ENCODE data around the gene PDIA6.

GRCh38 chr2:10814142-10814541, 1.6 kb upstream of the PDIA6 start:
- TF ChIP-seq POU6F1 (CRISPR knock-in tag; IDR thresholded peaks at IDR 0.05; ENCODE audit: borderline replicate concordance, low read depth) (no peak), ESRRG (CRISPR knock-in tag; IDR thresholded peaks at IDR 0.05) (no peak), TSHZ2 (CRISPR knock-in tag; IDR thresholded peaks at IDR 0.05) (no peak), ZFP3 (CRISPR knock-in tag; IDR thresholded peaks at IDR 0.05) (no peak), BACH2 (CRISPR knock-in tag; IDR thresholded peaks at IDR 0.05; ENCODE audit: borderline replicate concordance) (no peak), RARB (CRISPR knock-in tag; IDR thresholded peaks at IDR 0.05) (no peak), ARNTL (CRISPR knock-in tag; IDR thresholded peaks at IDR 0.05; ENCODE audit: borderline replicate concordance, low read depth) (no peak), PATZ1 (CRISPR knock-in tag; IDR thresholded peaks at IDR 0.05; ENCODE audit: borderline replicate concordance) (no peak), ZFP30 (CRISPR knock-in tag; IDR thresholded peaks at IDR 0.05) (no peak), PPARA (CRISPR knock-in tag; IDR thresholded peaks at IDR 0.05; ENCODE audit: borderline replicate concordance) (no peak), ZNF70 (CRISPR knock-in tag; IDR thresholded peaks at IDR 0.05) (no peak), TOX (CRISPR knock-in tag; IDR thresholded peaks at IDR 0.05; ENCODE audit: borderline replicate concordance) (no peak), ISL1 (CRISPR knock-in tag; IDR thresholded peaks at IDR 0.05) (no peak), OSR1 (CRISPR knock-in tag; IDR thresholded peaks at IDR 0.05) (no peak)

All from SK-N-SH treated with all-trans-retinoic acid at 6 μM for 48 hours (cell line).